Activated naive CD8-positive, alpha-beta T cell treated with anti-CD3 and anti-CD28 coated beads, Interleukin-2, amount 50 U/mL, for 16 hours (primary cell): ENCODE data around the gene REEP3.
A peak's percentile ranks its signal among the peaks of the same experiment; 100 is the strongest.

Source experiments
- DNase-seq: peaks from one replicate; pipeline ENCODE4 v3.0.0-alpha.2; 2020; ENCODE audit warnings: low read depth, low spot score

The REEP3 gene

DNA sequence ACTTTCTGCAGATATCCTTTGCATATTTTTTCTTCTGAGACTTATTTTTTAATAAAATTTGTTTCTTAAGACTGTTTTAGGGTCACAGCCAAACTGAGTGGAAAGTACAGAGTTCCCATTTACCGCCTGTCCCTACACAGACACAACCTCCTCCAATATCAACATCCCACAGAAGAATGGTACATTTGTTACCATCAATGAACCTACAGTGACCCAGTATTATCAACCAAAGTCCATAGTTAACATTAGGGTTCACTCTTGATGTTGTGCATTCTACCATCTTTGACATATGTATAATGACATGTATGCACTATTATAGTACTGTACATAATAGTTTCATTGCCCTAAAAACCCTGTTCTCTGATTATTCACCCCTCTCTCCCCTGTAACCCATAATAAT, 14.6 kb upstream of the REEP3 start:
- no peak for DNase-seq

DNA sequence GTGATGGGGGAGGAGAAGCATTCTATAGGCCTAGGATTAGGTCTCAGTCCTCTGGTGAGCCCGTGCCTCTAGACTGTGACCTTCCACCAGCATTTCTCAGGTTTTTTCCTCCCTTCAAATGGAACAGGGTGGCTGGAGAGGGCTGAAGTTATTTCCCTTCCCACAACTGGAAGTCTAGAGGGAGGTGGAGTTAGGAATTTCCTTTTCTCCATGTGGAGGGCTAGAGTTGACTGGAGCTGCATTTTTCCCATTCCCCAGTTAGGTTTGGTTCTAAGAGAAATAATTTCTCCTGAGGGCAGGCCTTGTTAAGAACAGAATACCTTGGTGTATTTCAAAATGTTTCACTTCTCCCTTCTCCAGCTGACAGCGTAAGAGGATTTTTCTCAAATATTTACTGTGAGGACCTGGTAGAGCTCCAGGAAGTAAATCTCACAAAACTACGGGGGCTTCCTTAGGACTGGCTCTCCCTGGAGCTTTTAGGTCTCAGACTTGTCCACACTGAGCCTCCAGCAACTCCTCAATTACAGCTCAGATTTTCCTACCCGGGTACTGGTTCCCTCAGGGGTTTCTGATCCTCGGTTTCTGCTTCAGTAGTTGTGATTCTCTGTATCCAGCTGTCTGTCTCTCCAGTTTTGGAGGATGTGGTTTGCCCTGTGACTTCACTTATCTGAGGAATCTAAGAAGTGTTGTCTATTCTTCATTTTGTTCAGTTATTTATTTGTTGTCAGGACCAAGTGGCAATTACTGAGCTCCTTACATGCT, 6.0 kb upstream of the REEP3 start:
- no peak for DNase-seq

DNA sequence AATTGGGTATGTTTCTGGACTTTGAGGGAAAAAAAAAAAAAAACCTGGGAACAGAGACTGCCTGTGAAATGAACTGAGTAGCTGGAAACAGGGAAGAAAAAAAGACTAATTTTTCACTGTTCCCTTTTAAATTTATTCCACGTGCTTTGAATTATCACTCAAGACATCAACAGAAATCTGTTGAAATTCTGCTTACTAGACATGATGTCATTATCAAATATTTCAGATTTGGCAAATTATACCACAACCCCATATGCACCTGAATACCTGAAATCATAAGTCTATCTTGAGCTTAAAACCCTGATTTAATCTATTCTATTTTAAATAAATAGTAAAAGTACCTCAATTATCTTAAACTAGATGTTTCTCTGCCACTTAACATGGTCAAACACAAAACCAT, 5.0 kb upstream of the REEP3 start:
- no peak for DNase-seq

GRCh38 chr10:63518690-63519288, 2.4 kb upstream of the REEP3 start:
- no peak for DNase-seq

GRCh38 chr10:63521416-63522276, 445 bp downstream of the REEP3 start:
- DNase-seq: peak; percentile 10

DNA sequence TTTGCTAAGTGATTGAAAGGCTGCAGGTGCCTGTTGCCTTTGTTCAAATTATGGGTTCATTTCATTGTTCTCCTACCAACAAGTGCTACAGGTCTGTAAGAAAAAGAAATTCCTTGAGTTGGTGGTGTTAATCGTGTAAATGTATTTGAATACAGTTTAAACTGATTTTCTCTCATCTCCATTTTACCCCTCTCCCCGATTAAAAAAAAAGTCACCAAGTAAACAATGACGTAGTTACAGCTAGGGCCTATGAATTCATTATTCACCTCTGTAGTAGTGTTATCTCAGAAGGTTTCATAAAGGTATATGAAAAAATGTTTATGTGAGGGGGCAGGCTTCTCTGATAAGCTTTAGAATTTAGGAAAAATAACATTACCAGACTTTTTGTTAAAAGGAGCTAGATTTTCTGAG, 1.1 kb downstream of the REEP3 start:
- no peak for DNase-seq

DNA sequence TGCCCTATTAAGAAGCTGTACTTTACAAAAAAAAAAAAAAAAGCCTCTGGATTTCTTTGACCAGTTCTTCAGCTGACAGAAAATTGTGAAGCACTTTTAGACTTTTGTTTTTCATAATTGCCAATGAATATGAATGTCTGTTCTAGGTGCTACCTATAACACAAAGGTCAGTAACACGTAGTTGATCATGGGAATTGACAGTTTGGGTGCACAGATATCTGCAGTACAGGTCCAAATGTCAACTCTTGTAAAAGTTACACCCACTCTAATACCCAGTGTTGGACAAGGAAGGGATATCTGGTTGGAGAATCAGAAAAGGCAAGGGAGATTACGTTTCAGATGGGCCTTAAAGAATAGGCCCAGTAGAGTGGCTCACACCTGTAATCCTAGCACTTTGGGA, 1.8 kb downstream of the REEP3 start:
- no peak for DNase-seq

- no peak for DNase-seq
Measured at GRCh38 chr10:63525021-63525420, 3.8 kb downstream of the REEP3 start.

DNA sequence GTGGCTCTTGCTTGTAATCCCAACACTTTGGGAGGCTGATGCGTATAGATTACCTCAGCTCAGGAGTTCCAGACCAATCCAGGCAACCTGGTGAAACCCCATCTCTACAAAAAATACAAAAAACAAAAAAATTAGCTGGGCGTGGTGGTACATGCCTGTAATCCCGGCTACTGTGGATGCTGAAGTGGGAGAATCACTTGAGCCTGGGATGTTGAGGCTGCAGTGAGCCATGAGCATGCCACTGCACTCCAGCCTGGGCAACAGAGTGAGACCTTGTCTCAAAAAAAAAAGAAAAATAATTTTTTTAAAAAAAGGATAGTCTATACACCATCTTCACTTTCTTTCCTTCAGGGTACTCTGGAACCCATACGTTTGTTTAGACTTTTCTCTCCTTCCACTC, 6.2 kb downstream of the REEP3 start:
- no peak for DNase-seq

DNA sequence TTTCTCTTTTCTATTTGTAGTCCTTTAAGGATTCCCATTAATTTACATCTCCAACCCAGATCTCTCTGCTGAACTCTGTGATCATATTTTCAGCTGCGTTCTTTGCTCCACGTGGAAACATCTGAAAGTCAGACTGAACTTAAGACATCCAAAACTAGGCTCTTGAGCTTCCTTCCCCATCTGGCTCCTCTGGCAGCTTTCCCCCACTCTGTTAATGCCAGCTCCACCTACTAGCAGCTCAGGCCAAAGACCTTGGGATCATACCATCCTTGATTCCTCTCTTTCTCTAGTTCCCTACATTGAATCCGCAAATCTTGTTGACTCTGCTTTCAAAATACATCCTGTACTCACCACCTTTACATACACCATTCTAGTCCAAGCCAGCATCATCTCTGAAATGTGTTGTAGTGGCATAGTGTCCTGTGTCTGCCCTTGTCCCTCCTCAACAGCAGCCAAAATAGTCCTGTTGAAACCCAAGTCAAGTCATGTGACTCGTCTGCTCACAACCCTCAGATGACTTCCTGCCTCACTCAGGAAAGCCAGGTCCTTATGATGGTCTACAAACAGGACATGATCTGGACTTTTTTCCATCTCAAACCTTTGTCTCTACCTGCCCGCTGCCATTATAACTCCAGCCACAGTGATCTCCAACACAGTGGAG, 7.0 kb downstream of the REEP3 start:
- DNase-seq: no peak

GRCh38 chr10:63530409-63530808, 9.2 kb downstream of the REEP3 start:
- no peak for DNase-seq

DNA sequence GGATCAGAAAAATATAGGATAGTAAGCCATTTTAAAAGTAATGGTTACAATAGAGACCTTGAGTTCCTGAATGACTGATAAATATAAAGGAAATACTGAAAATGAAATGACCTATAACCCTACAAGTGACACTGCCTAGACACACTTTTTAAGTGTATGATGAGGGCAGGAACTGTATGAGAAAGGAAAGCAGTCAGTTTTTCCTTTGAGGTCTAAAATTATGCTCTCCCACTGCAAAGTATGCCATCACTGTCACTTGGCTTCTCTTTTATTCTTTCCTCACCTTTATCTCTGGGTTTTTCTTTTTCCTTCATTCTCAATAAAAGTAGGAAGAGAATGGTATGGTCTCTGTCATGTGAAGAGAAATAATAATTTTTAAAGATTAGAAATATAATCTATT, 13.5 kb downstream of the REEP3 start:
- no peak for DNase-seq

DNA sequence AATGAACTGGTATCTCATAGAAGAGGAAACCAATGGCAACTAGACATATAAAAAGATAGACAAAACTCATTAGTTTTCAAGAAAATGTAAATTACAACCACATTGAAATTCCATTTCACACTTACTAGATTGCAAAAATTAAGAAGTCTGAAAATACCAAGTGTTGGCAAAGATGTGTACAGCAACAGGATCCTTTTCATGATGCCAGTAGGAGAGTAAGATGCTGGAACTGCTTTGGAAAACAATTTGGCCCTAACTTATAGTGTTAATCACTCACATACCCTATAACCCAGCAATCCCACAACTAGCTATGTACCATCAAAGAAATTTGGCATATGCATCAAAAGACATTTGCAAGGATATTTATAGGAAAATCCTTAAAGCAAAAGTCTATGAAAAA, 15.5 kb downstream of the REEP3 start:
- no peak for DNase-seq

DNA sequence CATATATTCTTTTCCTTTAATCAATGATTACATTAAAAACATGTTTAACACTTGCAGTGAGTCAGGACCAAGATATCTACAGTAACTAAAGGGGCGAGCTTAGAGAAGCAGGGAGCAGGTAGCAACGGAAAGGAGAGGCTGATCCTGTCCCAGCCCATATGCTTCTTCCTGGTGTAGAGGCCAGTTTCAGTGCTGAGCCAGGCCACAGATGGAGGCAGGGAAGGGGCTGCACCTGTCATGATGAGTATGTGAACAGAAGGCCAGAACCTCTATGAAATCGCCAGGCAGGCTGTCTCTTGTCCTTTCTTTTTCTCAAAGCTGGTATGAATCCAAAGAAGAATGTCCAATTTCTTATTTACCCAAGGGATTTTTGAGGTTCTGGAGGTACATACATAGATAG, 16.3 kb downstream of the REEP3 start:
- no peak for DNase-seq

DNA sequence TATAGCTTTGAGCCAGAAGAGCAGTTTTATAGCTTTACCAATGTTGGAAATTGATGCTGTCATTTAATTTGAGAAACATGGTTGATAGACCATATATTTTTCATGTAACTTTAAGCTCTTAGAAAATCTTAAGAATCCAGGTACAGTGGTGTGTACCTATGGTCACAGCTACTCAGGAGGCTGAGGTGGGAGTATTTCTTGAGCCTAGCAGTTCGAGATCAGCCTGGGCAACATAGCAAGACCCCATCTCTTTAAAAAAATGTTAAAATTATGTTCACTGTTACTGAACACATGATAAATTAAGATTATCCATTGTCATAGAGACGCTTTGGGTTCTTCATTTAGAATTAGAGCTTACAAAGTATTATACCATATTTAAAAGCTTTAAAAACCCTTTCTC, 18.2 kb downstream of the REEP3 start:
- no peak for DNase-seq

DNA sequence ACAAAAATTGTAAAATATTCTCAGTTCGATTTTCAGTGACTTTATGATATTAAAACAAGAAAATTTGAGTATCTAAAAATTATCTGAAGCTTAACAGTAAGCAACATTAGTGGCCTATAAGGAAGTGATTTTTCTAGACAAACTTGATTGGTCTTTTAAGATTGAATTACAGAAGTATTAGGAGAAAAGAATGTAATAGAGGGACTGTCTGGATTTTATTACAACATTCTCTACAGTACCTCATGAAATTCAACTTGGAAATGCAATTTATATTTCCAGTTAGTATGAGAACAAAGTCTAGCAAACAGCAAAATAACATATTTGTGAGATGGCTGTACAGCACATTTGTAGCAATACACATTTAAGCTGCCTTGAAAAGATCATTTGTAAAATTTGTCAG, 18.8 kb downstream of the REEP3 start:
- DNase-seq: no peak

DNA sequence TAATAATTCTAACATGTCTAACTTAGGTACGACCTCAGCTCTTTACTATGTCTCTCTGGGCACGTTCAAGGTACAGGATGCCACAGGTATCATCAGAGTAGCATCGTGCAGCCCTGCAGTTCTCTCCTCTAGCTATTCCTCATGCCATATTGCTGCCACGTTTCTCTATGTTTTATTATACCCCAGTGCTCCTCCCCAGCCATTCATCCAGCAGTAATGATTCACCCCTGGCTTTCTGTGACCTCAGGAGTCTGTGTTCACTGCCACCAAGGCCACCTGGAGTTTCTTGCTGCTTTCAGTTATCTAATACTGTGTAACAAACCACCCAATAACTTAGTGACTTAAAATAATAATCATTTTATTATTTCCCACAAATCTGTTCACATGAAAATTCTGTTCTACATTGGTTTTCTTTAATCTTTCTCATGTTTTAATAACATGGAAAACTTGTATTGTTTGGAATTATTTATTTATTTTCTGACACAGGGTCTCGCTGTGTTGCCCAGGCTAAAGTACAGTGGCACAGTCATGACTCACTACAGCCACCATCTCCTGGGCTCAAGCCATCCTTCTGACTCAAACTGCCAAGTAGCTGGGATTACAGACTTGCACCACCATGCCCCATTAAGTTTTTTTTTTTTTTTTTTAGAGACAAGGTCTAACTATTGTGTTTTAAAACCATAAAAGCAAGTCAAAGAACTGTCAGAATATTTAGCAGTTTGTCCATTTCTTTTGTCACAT, 21.8 kb downstream of the REEP3 start:
- DNase-seq: no peak

DNA sequence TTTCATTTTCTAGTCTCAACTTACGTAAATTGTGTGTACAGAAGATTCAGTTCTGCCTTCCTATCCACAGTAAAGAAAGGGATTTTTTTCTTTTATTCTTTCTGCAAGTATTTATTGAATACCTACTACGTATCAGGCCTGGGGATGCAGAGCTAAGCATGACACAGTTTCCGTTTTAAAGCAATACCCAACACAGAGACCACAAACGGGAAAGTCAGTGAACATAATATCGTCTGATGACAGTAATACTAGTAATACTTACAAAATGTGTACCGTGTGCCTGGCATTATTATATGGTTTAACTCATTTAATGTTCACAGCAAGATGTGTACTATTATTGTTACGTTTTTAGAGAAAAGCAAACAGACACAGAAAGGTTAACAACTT, 22.4 kb downstream of the REEP3 start:
- no peak for DNase-seq

DNA sequence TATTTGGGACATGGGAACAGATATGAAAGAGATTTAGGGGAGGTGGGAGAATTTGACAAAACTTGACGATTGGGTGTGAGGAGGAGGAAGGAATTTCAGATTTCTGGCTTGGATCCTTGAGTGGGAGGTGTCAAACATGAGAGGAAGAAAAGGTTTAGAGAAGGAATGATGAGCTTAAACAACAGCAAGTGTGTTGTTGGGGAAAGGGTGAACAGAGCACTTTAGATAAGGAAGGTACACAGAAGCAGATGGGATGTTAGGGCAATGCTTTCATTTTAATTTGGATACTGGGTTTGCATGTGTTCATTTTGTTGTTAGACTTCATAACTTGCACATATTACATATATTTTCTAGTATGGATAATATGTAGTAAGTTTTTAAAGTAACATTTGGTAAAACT, 23.2 kb downstream of the REEP3 start:
- DNase-seq: no peak

- no peak for DNase-seq
Measured at GRCh38 chr10:63547628-63548360, 26.6 kb downstream of the REEP3 start.

- DNase-seq: no peak
Measured at GRCh38 chr10:63548860-63549259, 27.7 kb downstream of the REEP3 start.
